ENCODE data around the gene C12orf76. TPM values are rescaled to one million over a fixed set of nuclear protein-coding genes. Genes with fewer than 3 reads are reported as not detected.
"Not testable (repeated sequence)": the region's sequence is repeated elsewhere in the genome, so short reads cannot be mapped to it uniquely, and the experiment has no call there.

C12orf76 gene
- total RNA-seq, 2 donors from 2014 or later = 9.9 to 16.3 TPM

DNA sequence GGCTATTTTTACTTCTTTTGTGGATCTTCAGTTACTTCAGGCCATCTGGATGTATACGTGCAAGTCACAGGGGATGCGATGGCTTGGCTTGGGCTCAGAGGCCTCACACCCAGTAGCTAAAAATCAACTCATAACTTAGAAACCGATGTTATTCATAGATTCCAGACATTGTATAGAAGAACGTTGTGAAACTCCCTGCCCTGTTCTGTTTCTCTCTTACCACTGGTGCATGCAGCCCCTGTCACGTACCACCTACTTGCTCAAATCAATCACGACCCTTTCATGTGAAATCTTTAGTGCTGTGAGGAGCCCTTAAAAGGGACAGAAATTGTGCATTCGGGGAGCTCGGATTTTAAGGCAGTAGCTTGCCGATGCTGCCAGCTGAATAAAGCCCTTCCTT, 1.3 kb upstream of the C12orf76 start:
- not testable (repeated sequence) for ATAC-seq (replicated peaks); H3K36me3 Mint-ChIP-seq (ENCODE audit: low read depth); H3K27me3 Mint-ChIP-seq; H3K9me3 Mint-ChIP-seq
- Mint-ChIP-seq H3K4me3 (peak overlapping the region; percentile 89), H3K4me1 (peaks cover 12% of the 10 kb centered on the region), H3K27ac (peak overlapping the region; percentile 92)

GRCh38 chr12:110049034-110049433, 712 bp upstream of the C12orf76 start:
- H3K27me3 Mint-ChIP-seq; ATAC-seq (replicated peaks); H3K4me1 Mint-ChIP-seq; H3K9me3 Mint-ChIP-seq: not testable (repeated sequence)
- Mint-ChIP-seq H3K36me3 (ENCODE audit: low read depth) (peaks cover 13% of the 10 kb centered on the region), H3K4me3 (peak overlapping the region; percentile 89), H3K27ac (peak overlapping the region; percentile 92)

DNA sequence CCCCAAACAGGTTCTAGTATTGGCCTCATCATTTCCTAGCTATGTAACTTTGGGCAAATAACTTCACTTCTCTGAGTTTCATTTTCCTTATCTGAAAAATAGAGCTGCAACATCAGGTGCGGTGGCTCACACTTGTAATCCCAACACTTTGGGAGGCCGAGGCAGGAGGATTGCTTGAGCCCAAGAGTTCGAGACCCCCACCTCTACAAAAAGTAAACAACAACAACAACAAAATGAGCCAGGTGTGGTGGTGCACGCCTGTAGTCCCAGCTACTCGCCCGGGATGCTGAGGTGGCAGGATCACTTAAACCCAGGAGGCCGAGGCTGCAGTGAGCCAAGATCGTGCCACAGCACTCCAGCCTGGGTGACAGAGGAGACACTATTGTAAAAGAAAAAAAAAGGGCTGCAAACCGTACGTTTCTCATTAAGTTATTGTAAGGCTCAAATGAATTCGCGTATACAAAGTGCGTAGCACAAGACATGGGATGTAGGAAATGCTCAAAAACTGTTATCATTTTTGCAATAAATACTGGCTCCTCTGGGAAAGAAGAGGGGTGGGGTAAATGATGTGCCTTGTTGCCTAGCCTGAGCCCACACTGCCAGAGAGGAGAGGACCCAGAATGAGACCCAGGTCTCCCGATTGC, 903 bp downstream of the C12orf76 start:
- no peaks in the 10 kb centered on the region for H3K9me3 Mint-ChIP-seq
- H3K36me3 Mint-ChIP-seq (ENCODE audit: low read depth) = peaks cover 29% of the 10 kb centered on the region
- peak overlapping the region; percentile 92 for H3K27ac Mint-ChIP-seq
- no peaks in the 10 kb centered on the region for H3K27me3 Mint-ChIP-seq
- H3K4me3 Mint-ChIP-seq = peak overlapping the region; percentile 89
- no peak for ATAC-seq (replicated peaks)
- peaks cover 15% of the 10 kb centered on the region for H3K4me1 Mint-ChIP-seq

- no peak for ATAC-seq (replicated peaks)
- Mint-ChIP-seq H3K27ac (no peak overlapping the region), H3K27me3 (no peaks in the 10 kb centered on the region), H3K9me3 (no peaks in the 10 kb centered on the region), H3K4me1 (peaks cover 15% of the 10 kb centered on the region), H3K36me3 (ENCODE audit: low read depth) (peaks cover 37% of the 10 kb centered on the region), H3K4me3 (peak overlapping the region; percentile 89)
These were observed 1.7 kb downstream of the C12orf76 start for GRCh38 chr12:110046451-110047187.

GRCh38 chr12:110042264-110042663, 6.1 kb downstream of the C12orf76 start:
- no peak for ATAC-seq (replicated peaks)
- H3K4me1 Mint-ChIP-seq = peaks cover 31% of the 10 kb centered on the region
- H3K36me3 Mint-ChIP-seq (ENCODE audit: low read depth) = peaks cover 77% of the 10 kb centered on the region
- peak overlapping the region; percentile 75 for H3K27ac Mint-ChIP-seq
- no peaks in the 10 kb centered on the region for H3K9me3 Mint-ChIP-seq
- no peak overlapping the region for H3K4me3 Mint-ChIP-seq
- no peaks in the 10 kb centered on the region for H3K27me3 Mint-ChIP-seq

GRCh38 chr12:110039085-110039807, 9.1 kb downstream of the C12orf76 start:
- Mint-ChIP-seq H3K27me3 (no peaks in the 10 kb centered on the region), H3K36me3 (ENCODE audit: low read depth) (peaks cover 97% of the 10 kb centered on the region), H3K9me3 (no peaks in the 10 kb centered on the region), H3K4me1 (peaks cover 35% of the 10 kb centered on the region), H3K27ac (peak overlapping the region; percentile 88), H3K4me3 (peak overlapping the region; percentile 67)
- ATAC-seq (replicated peaks) = peak; percentile 71

- H3K9me3 Mint-ChIP-seq = no peaks in the 10 kb centered on the region
- H3K27me3 Mint-ChIP-seq = no peaks in the 10 kb centered on the region
- peak overlapping the region; percentile 67 for H3K4me3 Mint-ChIP-seq
- H3K4me1 Mint-ChIP-seq = peaks cover 35% of the 10 kb centered on the region
- no peak for ATAC-seq (replicated peaks)
- peaks cover 97% of the 10 kb centered on the region for H3K36me3 Mint-ChIP-seq (ENCODE audit: low read depth)
- peak overlapping the region; percentile 88 for H3K27ac Mint-ChIP-seq
These were observed 9.6 kb downstream of the C12orf76 start for GRCh38 chr12:110038741-110039084.

DNA sequence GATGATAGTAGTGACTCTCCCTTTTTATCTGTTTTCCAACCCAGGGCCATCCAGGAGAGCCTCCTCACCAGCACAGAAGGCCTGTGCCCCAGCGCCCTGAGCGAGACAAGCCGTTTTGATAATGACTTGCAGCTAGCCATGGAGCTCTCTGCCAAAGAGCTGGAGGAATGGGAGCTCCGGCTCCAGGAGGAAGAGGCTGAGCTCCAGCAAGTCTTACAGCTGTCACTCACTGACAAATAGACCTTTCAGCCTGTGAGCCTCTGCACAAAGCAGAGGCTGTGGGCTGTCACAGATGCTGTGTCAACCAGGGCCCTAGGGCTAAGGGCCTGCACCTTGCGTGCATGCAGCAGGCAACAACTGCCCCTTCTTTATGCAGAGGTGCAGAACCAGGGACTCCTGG, 11.0 kb downstream of the C12orf76 start:
- Mint-ChIP-seq H3K27me3 (no peaks in the 10 kb centered on the region), H3K4me1 (peaks cover 29% of the 10 kb centered on the region), H3K9me3 (no peaks in the 10 kb centered on the region), H3K27ac (no peak overlapping the region), H3K4me3 (no peak overlapping the region), H3K36me3 (ENCODE audit: low read depth) (peaks cover 95% of the 10 kb centered on the region)
- no peak for ATAC-seq (replicated peaks)

- Mint-ChIP-seq H3K27ac (peak overlapping the region; percentile 75), H3K4me1 (peaks cover 25% of the 10 kb centered on the region), H3K36me3 (ENCODE audit: low read depth) (peaks cover 99% of the 10 kb centered on the region)
These were observed 12.7 kb downstream of the C12orf76 start for GRCh38 chr12:110035534-110036104.

DNA sequence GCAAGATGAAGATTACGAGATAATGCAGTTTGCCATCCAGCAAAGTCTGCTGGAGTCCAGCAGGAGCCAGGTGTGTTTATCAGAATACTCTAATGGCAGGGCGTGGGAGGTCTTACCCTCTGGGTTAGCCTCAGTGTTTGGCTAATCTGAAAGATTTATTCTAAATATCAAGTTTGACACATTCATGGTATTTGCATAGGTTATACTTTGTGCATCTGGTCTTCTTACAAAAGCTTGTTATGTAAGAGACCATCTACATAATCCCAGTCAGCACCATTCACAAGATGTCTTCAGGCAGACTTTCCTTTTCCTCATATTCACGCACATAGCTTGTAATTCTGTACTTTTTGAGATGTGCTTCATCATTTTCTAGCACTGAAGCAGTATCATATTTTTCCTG, 14.4 kb downstream of the C12orf76 start:
- Mint-ChIP-seq H3K27ac (peak overlapping the region; percentile 75), H3K27me3 (no peaks in the 10 kb centered on the region), H3K36me3 (ENCODE audit: low read depth) (peaks cover 99% of the 10 kb centered on the region), H3K4me1 (peaks cover 9% of the 10 kb centered on the region), H3K9me3 (no peaks in the 10 kb centered on the region), H3K4me3 (no peak overlapping the region)
- no peak for ATAC-seq (replicated peaks)

More at GRCh38 chr12:110035534-110036104, 12.7 kb downstream of the C12orf76 start:
- no peak for ATAC-seq (replicated peaks)
- Mint-ChIP-seq H3K9me3 (no peaks in the 10 kb centered on the region), H3K4me3 (no peak overlapping the region), H3K27me3 (no peaks in the 10 kb centered on the region)

- no peak for ATAC-seq (replicated peaks)
- peaks cover 7% of the 10 kb centered on the region for H3K4me1 Mint-ChIP-seq
- no peaks in the 10 kb centered on the region for H3K9me3 Mint-ChIP-seq
- H3K27ac Mint-ChIP-seq = no peak overlapping the region
- H3K27me3 Mint-ChIP-seq = no peaks in the 10 kb centered on the region
- H3K4me3 Mint-ChIP-seq = no peak overlapping the region
- H3K36me3 Mint-ChIP-seq (ENCODE audit: low read depth) = peaks cover 97% of the 10 kb centered on the region
These were observed 19.0 kb downstream of the C12orf76 start for GRCh38 chr12:110029290-110029815.

- peak overlapping the region; percentile 42 for H3K27ac Mint-ChIP-seq
- no peaks in the 10 kb centered on the region for H3K9me3 Mint-ChIP-seq
- peaks cover 97% of the 10 kb centered on the region for H3K36me3 Mint-ChIP-seq (ENCODE audit: low read depth)
- no peak overlapping the region for H3K4me3 Mint-ChIP-seq
- H3K27me3 Mint-ChIP-seq = no peaks in the 10 kb centered on the region
- no peak for ATAC-seq (replicated peaks)
- H3K4me1 Mint-ChIP-seq = peaks cover 7% of the 10 kb centered on the region
These were observed 20.0 kb downstream of the C12orf76 start for GRCh38 chr12:110028323-110028722.

- H3K27ac Mint-ChIP-seq = no peak overlapping the region
- H3K9me3 Mint-ChIP-seq = no peaks in the 10 kb centered on the region
- no peak overlapping the region for H3K4me3 Mint-ChIP-seq
- H3K4me1 Mint-ChIP-seq = peaks cover 7% of the 10 kb centered on the region
- no peaks in the 10 kb centered on the region for H3K27me3 Mint-ChIP-seq
- ATAC-seq (replicated peaks) = no peak
- peaks cover 98% of the 10 kb centered on the region for H3K36me3 Mint-ChIP-seq (ENCODE audit: low read depth)
These were observed 24.3 kb downstream of the C12orf76 start for GRCh38 chr12:110024051-110024450.

Measured in activated T-helper 17 cell treated with anti-CD3 and anti-CD28 coated beads, Interleukin-2, amount 50 U/mL, for 72 hours (primary cell).